HepG2 (cell line): ENCODE data around the gene CENPP. TPM values are rescaled to one million over a fixed set of nuclear protein-coding genes. Genes with fewer than 3 reads are reported as not detected.

Source experiments
- ATAC-seq: fragments of 200-7000 bp; cut with Tn5 transposase; 3 replicates; pipeline ENCODE4 v1.9.1; 2020; ENCODE audit warnings: mild to moderate bottlenecking, moderate library complexity
- BruUV-seq: library from RNA; stranded (reverse); fragments of 400-500 nt; replicated peaks from 2 replicates; lab custom pipeline; 2021; lab: Mats Ljungman, UMichigan
- CTCF ChIA-PET: fragments of 300-600 bp; formaldehyde crosslinking; extraction: SDS; loops from one replicate; lab custom pipeline; 2021; ENCODE audit warnings: low total read pairs, inconsistent platforms, low intra/inter-chr PET ratio; lab: Yijun Ruan, JAX
- POLR2A ChIA-PET: fragments of 350-600 bp; sonication (Branson Sonifier 250); formaldehyde crosslinking; loops from one replicate; lab custom pipeline; 2020; ENCODE audit warnings: antibody characterized with exemption, inconsistent platforms; lab: Yijun Ruan, JAX
- DNase-seq: peaks from one replicate; pipeline ENCODE4 v3.0.0-alpha.2; 2015; ENCODE audit warnings: low spot score
- FAIRE-seq: peaks from 3 replicates; lab custom pipeline; 2011; peaks lifted over from hg19 to GRCh38; lab: Jason Lieb, UNC
- H2AFZ ChIP-seq: one replicate; pipeline ENCODE4 v1.6.1; 2011; ENCODE audit warnings: low read length, inconsistent platforms
- H3K27ac ChIP-seq: fragments of 300-600 bp; 3 replicates; pipeline ENCODE4 v1.8.0; 2011; ENCODE audit warnings: mixed run types, mild to moderate bottlenecking, mixed read lengths, low read length, inconsistent platforms; ENCODE audit not compliant: insufficient read depth; ENCODE audit errors: extremely low read length
- H3K27me3 ChIP-seq, 2 experiments: fragments of 200-600 bp in 1 of 2; 2 replicates in 1 of 2; 3 replicates in 1 of 2; pipeline versions ENCODE4 v1.6.0 to v1.8.0; 2011; ENCODE audit warnings: low read length in 2 of 2, mild to moderate bottlenecking in 2 of 2, moderate library complexity in 2 of 2, inconsistent platforms in 1 of 2; ENCODE audit not compliant: insufficient read depth in 2 of 2, control insufficient read depth in 1 of 2
- H3K36me3 ChIP-seq, 2 experiments: fragments of 200-600 bp in 1 of 2; replicated peaks in 1 of 2; 2 replicates in 1 of 2; 3 replicates in 1 of 2; pipeline versions ENCODE4 v1.5.1 to v1.8.0; 2011; ENCODE audit warnings: low read length in 2 of 2, inconsistent platforms in 1 of 2; ENCODE audit not compliant: insufficient read depth in 2 of 2, control insufficient read depth in 1 of 2
- H3K4me1 ChIP-seq: 2 replicates; pipeline ENCODE4 v1.5.1; 2012; ENCODE audit warnings: low read length, inconsistent platforms; ENCODE audit not compliant: insufficient read depth
- H3K4me2 ChIP-seq: 2 replicates; pipeline ENCODE4 v1.6.0; 2011; ENCODE audit warnings: low read depth, low read length, inconsistent platforms
- H3K4me3 ChIP-seq, 3 experiments: fragments of 200-600 bp in 1 of 3; sonication (generic), shearing (Covaris generic) in 1 of 3; replicated peaks in 1 of 3; 2 replicates each; pipeline ENCODE4 v1.5.1; 2011 to 2016; ENCODE audit warnings: low read length in 3 of 3, inconsistent platforms in 2 of 3, low read depth in 2 of 3, mild to moderate bottlenecking in 2 of 3, control low read depth in 1 of 3, mixed read lengths in 1 of 3; ENCODE audit not compliant: insufficient read depth in 1 of 3
- H3K79me2 ChIP-seq: one replicate; pipeline ENCODE4 v1.6.1; 2011; ENCODE audit warnings: low read length, inconsistent platforms; ENCODE audit not compliant: insufficient read depth
- H3K9ac ChIP-seq: 2 replicates; pipeline ENCODE4 v1.6.0; 2011; ENCODE audit warnings: mild to moderate bottlenecking, low read depth, low read length, inconsistent platforms; ENCODE audit not compliant: insufficient read depth
- H3K9me3 ChIP-seq: 2 replicates; pipeline ENCODE4 v1.5.1; 2012; ENCODE audit warnings: mild to moderate bottlenecking, low read length
- H4K20me1 ChIP-seq: 2 replicates; pipeline ENCODE4 v1.6.0; 2011; ENCODE audit warnings: inconsistent platforms, mild to moderate bottlenecking, low read length, moderate library complexity; ENCODE audit not compliant: insufficient read depth
- HHEX ChIP-seq: IDR thresholded peaks from 2 replicates; pipeline ENCODE4 v1.6.1; 2016; ENCODE audit warnings: control low read depth
- RERE ChIP-seq: IDR thresholded peaks from 2 replicates; pipeline ENCODE4 v1.6.1; 2016; ENCODE audit warnings: low read depth, missing genetic modification reagents, missing compliant biosample characterization
- RNF219 ChIP-seq: sonication (generic); formaldehyde crosslinking; IDR thresholded peaks from 2 replicates; pipeline ENCODE4 v1.5.0; 2020; ENCODE audit warnings: mild to moderate bottlenecking, missing genetic modification reagents
- SALL1 ChIP-seq: sonication (generic); formaldehyde crosslinking; IDR thresholded peaks from 2 replicates; pipeline ENCODE4 v1.8.0; 2022; ENCODE audit warnings: mild to moderate bottlenecking, missing genetic modification reagents
- ZBTB43 ChIP-seq: sonication (generic); formaldehyde crosslinking; conservative IDR thresholded peaks from 2 replicates; pipeline ENCODE4 v1.4.0; 2020; ENCODE audit warnings: missing genetic modification reagents
- ZNF451 ChIP-seq: sonication (generic); formaldehyde crosslinking; IDR thresholded peaks from 2 replicates; pipeline ENCODE4 v1.5.0; 2020; ENCODE audit warnings: mild to moderate bottlenecking, missing genetic modification reagents
- ZNF512B ChIP-seq: sonication (generic); formaldehyde crosslinking; IDR thresholded peaks from 2 replicates; pipeline ENCODE4 v1.5.1; 2020; ENCODE audit warnings: missing genetic modification reagents, mild to moderate bottlenecking, borderline replicate concordance
- WGBS: methylation state at CpG from one replicate; pipeline ENCODE4 v1.1.6; 2017; ENCODE audit warnings: low lambda C conversion rate; 5-methylcytosine and 5-hydroxymethylcytosine counted together
- in situ Hi-C: cut with HindIII; loops from 2 replicates; pipeline ENCODE4 v1.10.0; 2017; ENCODE audit warnings: low pct_unique_long_range_greater_than_20kb; ENCODE audit not compliant: extremely low pct_ligation_motif_present
- intact Hi-C: fragments of 100-400 bp; cut with micrococcal nuclease; formaldehyde crosslinking; loops from one replicate; pipeline ENCODE4 v1.10.0; 2022; ENCODE audit not compliant: unreplicated experiment
- polyA plus RNA-seq, 8 experiments: library from polyadenylated mRNA; depleted of rRNA in 3 of 8; stranded (reverse) in 7 of 8; unstranded in 1 of 8; fragments of >200 nt; fragmentation: Illumina TruSeq in 4 of 8; extraction: Trizol in 4 of 8; gene quantifications; 2 replicates each; pipeline versions ENCODE4 v1.2.1 to v1.2.3, GENCODE V29; 2011 to 2016; ENCODE audit warnings: low read depth in 4 of 8, missing spikeins in 1 of 8, mixed read lengths in 1 of 8; ENCODE audit not compliant: insufficient read depth in 1 of 8
- total RNA-seq, 5 experiments: library from RNA; depleted of rRNA; stranded (reverse); fragments of >200 nt; fragmentation: Illumina TruSeq; extraction: Trizol; gene quantifications; 2 replicates each; pipeline ENCODE4 v1.2.3, GENCODE V29; 2016; ENCODE audit warnings: low read depth in 1 of 5

The CENPP gene
- total and polyA plus RNA-seq, 2 of the 13 experiments (the other 11 are each of a cell fraction or from before 2014, with no cell fraction given), result 2.0 to 11.4 TPM

- no peak for TF ChIP-seq RERE (CRISPR knock-in tag)
- TF ChIP-seq ZBTB43 (CRISPR knock-in tag), result peak; percentile 85
- TF ChIP-seq ZNF451 (CRISPR knock-in tag), result no peak
- TF ChIP-seq HHEX, result no peak
- TF ChIP-seq SALL1 (CRISPR knock-in tag), result 0 out of 2 replicates have a peak, but pooled peaks have one; percentile 22
- TF ChIP-seq, all 625 proteins: peak for 8
Measured at GRCh38 chr9:92616199-92616641, 290.5 kb downstream of the CENPP start (continued).

- intact Hi-C loops (no loop called here), in situ Hi-C loops (no loop called here)
- CTCF ChIA-PET, result no interaction called here
- Histone ChIP-seq H3K27ac (peak overlapping the region; percentile 74), H3K4me2 (peak overlapping the region; percentile 37), H4K20me1 (no peaks in the 10 kb centered on the region), H3K9ac (peak overlapping the region; percentile 32; the same call in 1 of the 2 replicates), H3K36me3 (peaks cover 5 to 22% of the 10 kb centered on the region in 2 experiments), H2AFZ (no peak overlapping the region), H3K9me3 (no peaks in the 10 kb centered on the region), H3K79me2 (no peaks in the 10 kb centered on the region), H3K4me1 (peaks cover 63% of the 10 kb centered on the region), H3K4me3 (no peak overlapping the region), H3K27me3 (no peaks in the 10 kb centered on the region)
- peak; percentile 81 for DNase-seq
- BruUV-seq, result no TSS peak
- ATAC-seq, result peak; percentile 91
- POLR2A ChIA-PET, result interaction anchor here (0.8 to 1.5 kb wide), 5 partner anchors 8 to 478 kb away, joined by 3 to 8 read pairs (median 5); no protein-coding TSS in a partner anchor
- 35% methylated on average over 11 of the region's 11 CpGs for WGBS
- FAIRE-seq, result peak; percentile 48
- no peak for TF ChIP-seq RNF219 (CRISPR knock-in tag)
- no peak for TF ChIP-seq ZNF512B (CRISPR knock-in tag)
Measured at GRCh38 chr9:92616655-92617111, 290.9 kb downstream of the CENPP start.
